ENCODE data around the gene DLX5. TPM values are rescaled to one million over a fixed set of nuclear protein-coding genes. Genes with fewer than 3 reads are reported as not detected.
"Not testable (repeated sequence)": the region's sequence is repeated elsewhere in the genome, so short reads cannot be mapped to it uniquely, and the experiment has no call there.

The DLX5 gene
- not detected for total RNA-seq

- peaks cover 0 to 44% (median 26%) of the 10 kb centered on the region in 4 donors for H3K4me1 ChIP-seq
- H3K27me3 ChIP-seq: peaks cover 100% of the 10 kb centered on the region
- no peak within 1 kb of the TSS for H3K27ac ChIP-seq
- in situ Hi-C loops (cut with MboI; ENCODE audit: low pct_ligation_motif_present in 1 of 4, low pct_unique_long_range_greater_than_20kb in 1 of 4, low sequenced_read_pairs in 3 of 4) (loop anchor here (5.0 to 25.0 kb wide), 3 partner anchors 952 to 1112 kb away; no protein-coding TSS in a partner anchor), intact Hi-C loops (cut with DNase I; ENCODE audit: low total_unique reads) (loop anchor here (10.0 kb wide), 2 partner anchors 950 to 1110 kb away; no protein-coding TSS in a partner anchor)
- H3K4me3 ChIP-seq: peak within 1 kb of the TSS in 1 of 4 donors; percentile 21
- no peaks in the 10 kb centered on the region for H3K36me3 ChIP-seq
- WGBS, 2 donors (ENCODE audit: low coverage in 1 of 2): 3 to 7% methylated on average over 5 to 53 of the region's 60 CpGs
- TF ChIP-seq CTCF (IDR thresholded peaks at IDR 0.05) (no peak), POLR2AphosphoS5 (IDR thresholded peaks at IDR 0.05) (no peak), POLR2A (IDR thresholded peaks at IDR 0.05) (no peak), EP300 (IDR thresholded peaks at IDR 0.05; ENCODE audit: low read depth) (no peak)
- no peaks in the 10 kb centered on the region for H3K9me3 ChIP-seq
- no peak for DNase-seq
These were observed at the start of gene DLX5 for GRCh38 chr7:97024209-97025129. Gene DLX5, minus strand, starts transcription at chr7:97024831. Its CDS starts 208 bp downstream, at chr7:97024623.

GRCh38 chr7:97072025-97072424, 47.4 kb upstream of the DLX5 start:
- H3K4me3 ChIP-seq; H3K36me3 ChIP-seq; H3K27ac ChIP-seq; H3K4me1 ChIP-seq; H3K27me3 ChIP-seq; DNase-seq; intact Hi-C loops (cut with DNase I; ENCODE audit: low total_unique reads); H3K9me3 ChIP-seq: not testable (repeated sequence)
- WGBS, 2 donors (ENCODE audit: low coverage in 1 of 2): 33 to 54% methylated on average over 2 of the region's 2 CpGs
- in situ Hi-C loops (cut with MboI; ENCODE audit: low pct_ligation_motif_present in 1 of 4, low pct_unique_long_range_greater_than_20kb in 1 of 4, low sequenced_read_pairs in 3 of 4): loop anchor here in 1 of 4 donors (25.0 kb wide), 1 partner anchor 1160 kb away; no protein-coding TSS in a partner anchor

GRCh38 chr7:97064972-97065587, 40.4 kb upstream of the DLX5 start:
- Histone ChIP-seq H3K27me3 (no peaks in the 10 kb centered on the region), H3K36me3 (no peaks in the 10 kb centered on the region), H3K27ac (no peak overlapping the region), H3K4me3 (no peak overlapping the region), H3K9me3 (no peaks in the 10 kb centered on the region), H3K4me1 (no peaks in the 10 kb centered on the region)
- in situ Hi-C loops (cut with MboI; ENCODE audit: low pct_ligation_motif_present in 1 of 4, low pct_unique_long_range_greater_than_20kb in 1 of 4, low sequenced_read_pairs in 3 of 4): loop anchor here in 1 of 4 donors (25.0 kb wide), 1 partner anchor 1153 kb away; no protein-coding TSS in a partner anchor
- no peak for DNase-seq
- 59% methylated on average over 5 of the region's 5 CpGs for WGBS, 2 donors (ENCODE audit: low coverage in 1 of 2)
- TF ChIP-seq POLR2AphosphoS5 (IDR thresholded peaks at IDR 0.05): no peak
- no peak for TF ChIP-seq EP300 (IDR thresholded peaks at IDR 0.05; ENCODE audit: low read depth)
- peak in 4 of 5 experiments; percentile 41 to 64 (median 62) for TF ChIP-seq CTCF (IDR thresholded peaks at IDR 0.05)
- TF ChIP-seq POLR2A (IDR thresholded peaks at IDR 0.05): no peak
- intact Hi-C loops (cut with DNase I; ENCODE audit: low total_unique reads): no loop called here

- Histone ChIP-seq H3K27ac (no peak overlapping the region), H3K36me3 (no peaks in the 10 kb centered on the region), H3K4me3 (no peak overlapping the region), H3K4me1 (no peaks in the 10 kb centered on the region), H3K9me3 (no peaks in the 10 kb centered on the region), H3K27me3 (no peaks in the 10 kb centered on the region)
- WGBS, 2 donors (ENCODE audit: low coverage in 1 of 2): 39 to 60% methylated on average over 3 of the region's 3 CpGs
- TF ChIP-seq EP300 (IDR thresholded peaks at IDR 0.05; ENCODE audit: low read depth): no peak
- no peak for TF ChIP-seq CTCF (IDR thresholded peaks at IDR 0.05)
- TF ChIP-seq POLR2AphosphoS5 (IDR thresholded peaks at IDR 0.05): no peak
- in situ Hi-C loops (cut with MboI; ENCODE audit: low pct_ligation_motif_present in 1 of 4, low pct_unique_long_range_greater_than_20kb in 1 of 4, low sequenced_read_pairs in 3 of 4): loop anchor here in 1 of 4 donors (25.0 kb wide), 1 partner anchor 1152 kb away; no protein-coding TSS in a partner anchor
- no peak for DNase-seq
- intact Hi-C loops (cut with DNase I; ENCODE audit: low total_unique reads): no loop called here
These were observed 39.4 kb upstream of the DLX5 start for GRCh38 chr7:97064020-97064419.

Measured in transverse colon (tissue), 4 donors.